HG02884 (cell line): ENCODE results near the gene CALML6.

Experiments
- ATAC-seq: cut with Tn5 transposase; IDR thresholded peaks from one replicate; pipeline ENCODE4 v1.9.1; 2021; ENCODE audit warnings: mild to moderate bottlenecking, moderate library complexity; ENCODE audit not compliant: unreplicated experiment

CALML6 gene

DNA sequence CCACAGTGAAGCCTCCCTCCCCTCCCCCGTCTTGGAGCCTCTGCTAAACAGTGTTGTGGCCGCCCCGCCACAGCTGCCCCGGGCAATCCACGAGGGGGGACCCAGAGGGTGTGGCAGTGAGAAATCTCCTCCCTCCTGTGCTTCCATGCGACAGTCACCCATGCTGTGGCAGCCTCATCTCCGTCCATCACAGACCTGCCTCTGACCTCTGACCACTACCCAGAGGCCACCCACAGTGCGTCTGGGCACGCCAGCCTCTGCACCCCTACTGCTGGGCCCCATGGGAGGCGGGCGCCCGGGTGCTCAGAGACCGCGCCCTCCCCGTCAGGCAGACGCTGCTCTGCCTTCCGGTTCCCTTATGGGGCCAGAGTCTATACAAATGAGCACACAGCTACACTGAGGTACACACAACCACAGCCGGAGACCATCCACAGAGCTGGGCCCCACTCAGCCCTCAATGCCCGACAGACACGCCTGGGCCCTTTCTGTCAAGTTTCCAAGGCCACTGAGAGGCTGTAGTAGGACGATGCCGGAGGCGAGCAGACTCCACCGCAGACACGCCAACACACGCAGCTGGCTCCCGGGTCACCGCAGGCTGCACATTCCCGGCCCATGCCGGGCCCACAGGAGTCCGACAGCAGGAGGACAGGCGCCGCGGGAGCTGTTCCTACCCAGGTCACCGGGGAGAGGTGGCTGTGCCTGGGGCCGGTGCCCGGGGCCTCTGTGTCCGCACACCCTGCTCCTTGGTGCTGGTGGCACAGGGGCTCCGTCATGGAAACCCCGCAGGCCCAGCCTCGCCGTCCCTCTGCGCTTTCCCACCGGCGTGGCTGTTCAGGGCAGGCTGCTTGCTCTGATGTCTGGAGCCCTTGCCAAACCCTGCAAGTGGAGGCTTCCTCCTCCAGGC, 27.9 kb downstream of the CALML6 start:
- no peak for ATAC-seq

DNA sequence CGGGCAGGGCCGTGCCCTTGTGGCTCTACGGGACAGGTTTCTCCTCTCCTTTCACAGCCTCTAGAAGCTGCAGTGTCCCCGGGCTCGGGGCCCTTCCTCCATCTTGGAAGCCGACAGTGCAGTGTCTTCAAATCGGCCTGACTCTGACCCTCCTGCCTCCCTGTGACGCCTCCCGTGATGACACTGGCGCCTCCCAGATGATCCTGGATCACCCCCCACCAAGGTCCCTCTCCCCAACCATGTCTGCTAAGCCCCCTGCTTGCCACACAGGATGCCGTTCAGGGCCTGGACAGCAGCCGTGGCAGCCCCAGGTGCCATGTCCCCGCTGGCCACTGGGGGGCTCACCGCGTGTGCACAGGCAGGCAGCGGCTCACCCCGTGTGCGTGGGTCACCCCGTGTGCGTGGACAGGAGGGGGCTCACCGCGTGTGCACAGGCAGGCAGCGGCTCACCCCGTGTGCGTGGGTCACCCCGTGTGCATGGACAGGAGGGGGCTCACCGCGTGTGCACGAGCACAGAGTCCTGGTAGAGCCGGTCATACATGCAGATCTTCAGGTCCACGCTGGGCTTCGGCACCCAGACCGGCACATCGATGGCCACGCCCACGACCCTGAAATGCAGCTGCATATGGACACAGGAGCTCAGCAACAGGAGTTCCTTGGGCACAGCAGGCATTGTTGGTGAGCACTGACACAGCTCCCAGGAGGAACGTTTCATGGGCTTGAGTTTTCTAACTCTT, 28.9 kb downstream of the CALML6 start:
- ATAC-seq = no peak

DNA sequence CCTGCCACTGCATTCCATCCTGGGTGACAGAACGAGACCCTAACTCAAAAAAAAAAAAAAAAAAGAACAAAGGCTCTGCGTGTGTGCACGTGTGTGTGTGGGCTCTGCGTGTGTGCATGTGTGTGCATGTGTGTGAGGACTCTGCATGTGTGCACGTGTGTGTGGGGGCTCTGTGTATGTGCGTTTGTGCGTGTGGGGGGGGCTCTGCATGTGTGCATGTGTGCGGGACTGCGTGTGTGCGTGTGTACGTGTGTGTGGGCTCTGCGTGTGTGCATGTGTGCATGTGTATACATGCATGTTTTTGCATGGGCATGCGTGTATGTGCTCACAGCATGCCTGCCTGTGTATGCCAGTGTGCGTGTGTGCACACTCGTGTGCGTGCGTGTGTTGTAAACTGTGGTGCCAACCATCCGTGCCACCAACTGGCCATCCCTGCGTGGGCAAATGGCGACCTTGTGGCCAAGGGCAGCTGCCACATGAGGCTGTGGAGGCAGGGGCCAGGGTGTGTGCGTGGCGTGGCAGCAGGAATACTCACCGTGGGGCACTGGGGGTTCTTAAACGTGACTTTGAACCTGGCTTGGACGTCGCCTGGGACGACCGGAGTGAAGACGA, 30.8 kb downstream of the CALML6 start:
- no peak for ATAC-seq

DNA sequence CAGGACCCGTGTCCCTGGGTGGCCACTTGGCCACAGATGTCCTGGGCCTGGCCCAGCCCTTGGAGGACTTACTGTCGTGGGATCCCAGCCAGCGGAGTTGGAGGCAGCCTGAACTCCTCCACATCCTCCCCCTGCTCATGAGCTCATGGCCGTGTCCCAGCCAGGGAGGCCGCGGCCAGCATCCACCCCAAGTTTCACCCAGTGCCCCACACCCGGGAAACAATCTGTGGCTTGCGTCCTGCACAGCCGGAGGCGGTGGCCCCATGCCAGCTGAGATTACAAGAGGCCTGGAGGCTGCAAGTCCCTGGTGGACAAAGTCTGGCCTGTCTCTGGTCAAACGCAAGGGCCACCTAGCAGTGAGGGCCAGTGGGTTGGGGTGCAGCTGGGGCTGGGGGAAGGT, 31.5 kb downstream of the CALML6 start:
- ATAC-seq = no peak

DNA sequence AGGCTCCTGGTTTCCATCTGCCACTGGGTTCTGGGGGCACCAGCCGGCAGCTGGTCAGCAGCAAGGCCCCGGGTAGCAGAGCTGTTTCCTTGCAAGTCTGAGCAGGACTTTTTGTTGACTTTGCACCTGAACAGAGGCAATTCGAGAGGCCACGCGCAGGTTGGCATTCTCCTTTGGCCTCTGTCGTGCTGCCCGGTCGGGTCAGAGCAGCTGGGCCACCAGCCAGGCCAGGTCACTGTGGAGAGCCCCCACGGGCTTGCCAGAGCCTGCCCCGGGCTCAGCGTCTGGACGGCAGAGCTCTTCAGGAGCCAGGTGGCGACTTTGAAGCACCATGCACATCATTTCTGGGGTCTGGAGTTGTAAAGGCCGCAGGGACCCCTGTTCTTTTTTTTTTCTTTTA, 32.4 kb downstream of the CALML6 start:
- no peak for ATAC-seq

DNA sequence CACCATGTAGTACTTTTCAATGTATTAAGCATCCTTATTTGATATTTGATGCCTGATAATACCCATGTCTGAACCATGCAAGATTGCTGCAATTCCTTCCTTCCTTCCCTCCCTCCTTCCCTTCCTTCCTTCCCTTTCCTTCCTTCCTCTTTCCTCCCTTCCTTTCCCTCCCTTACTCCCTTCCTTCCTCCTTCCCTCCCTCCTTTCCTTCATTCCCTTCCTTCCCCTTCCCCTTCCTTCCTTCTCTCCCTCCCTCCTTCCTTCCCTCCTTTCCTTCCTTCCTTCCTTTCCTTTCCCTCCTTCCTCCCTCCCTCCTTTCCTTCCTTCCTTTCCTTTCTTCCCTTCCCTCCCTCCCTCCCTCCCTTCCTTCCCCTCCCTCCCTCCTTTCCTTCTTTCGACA, 33.7 kb downstream of the CALML6 start:
- no peak for ATAC-seq

DNA sequence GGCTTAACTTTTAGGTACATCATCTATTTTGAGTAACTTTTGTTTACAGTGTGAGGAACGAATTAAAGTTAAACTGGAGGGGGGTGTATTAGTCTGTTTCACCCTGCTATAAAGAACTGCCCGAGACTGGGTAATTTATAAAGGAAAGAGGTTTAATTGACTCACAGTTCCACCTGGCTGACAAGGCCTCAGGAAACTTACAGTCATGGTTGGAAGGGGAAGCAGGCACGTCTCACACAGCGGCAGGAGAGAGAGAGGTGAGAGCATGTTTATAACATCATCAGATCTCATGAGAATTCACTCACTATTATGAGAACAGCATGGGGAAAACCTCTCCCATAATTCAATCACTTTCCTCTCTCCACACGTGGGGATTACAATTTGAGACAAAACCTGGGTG, 35.9 kb downstream of the CALML6 start:
- ATAC-seq = no peak

DNA sequence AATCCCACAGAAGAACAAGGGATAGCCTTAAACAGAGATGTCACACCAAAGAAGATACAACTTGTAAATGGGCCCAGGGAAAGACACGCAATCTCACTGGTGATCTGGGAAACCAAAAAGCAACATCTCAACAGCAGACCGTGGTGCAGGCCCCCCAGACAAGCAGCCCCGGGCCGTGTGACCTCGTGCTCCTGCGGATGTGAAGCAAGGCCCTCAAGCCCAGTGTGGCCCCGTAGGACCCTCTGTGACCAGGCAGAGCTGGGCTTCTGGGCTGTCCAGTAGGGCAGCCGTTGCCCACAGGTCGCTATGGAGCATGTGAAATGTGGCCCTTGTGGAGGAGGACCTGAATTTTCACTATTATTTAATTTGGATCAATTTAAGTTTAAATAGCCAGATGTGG, 39.0 kb downstream of the CALML6 start:
- ATAC-seq = no peak

DNA sequence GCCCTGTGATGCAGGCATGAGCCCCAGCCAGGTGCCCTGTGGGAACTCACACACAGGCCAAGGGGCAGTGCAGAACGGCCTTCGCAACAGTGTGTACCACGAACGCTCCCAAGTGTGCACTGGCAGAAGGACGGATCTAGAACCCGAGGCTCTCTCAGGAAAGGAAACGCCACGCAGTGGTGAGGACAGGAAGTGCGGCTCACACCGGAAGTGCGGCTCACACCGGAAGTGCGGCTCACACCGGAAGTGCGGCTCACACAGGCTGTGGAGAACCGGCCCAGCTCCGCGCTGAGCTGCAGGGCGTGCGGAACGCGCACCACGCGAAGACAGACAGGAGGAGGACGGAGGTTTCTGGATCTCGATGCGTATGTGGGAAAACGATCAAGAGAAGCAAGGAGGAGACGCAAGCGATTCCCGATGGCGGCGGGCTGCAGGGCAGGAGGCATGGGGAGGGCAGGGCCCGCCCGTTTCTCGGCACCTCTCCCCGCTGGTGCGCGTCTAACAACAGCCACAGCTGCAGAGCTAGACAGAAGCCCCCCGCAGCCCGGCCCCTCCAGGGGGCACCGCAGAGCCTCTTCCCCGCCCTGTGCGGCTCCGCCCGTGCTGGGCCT, 39.9 kb downstream of the CALML6 start:
- ATAC-seq = no peak

DNA sequence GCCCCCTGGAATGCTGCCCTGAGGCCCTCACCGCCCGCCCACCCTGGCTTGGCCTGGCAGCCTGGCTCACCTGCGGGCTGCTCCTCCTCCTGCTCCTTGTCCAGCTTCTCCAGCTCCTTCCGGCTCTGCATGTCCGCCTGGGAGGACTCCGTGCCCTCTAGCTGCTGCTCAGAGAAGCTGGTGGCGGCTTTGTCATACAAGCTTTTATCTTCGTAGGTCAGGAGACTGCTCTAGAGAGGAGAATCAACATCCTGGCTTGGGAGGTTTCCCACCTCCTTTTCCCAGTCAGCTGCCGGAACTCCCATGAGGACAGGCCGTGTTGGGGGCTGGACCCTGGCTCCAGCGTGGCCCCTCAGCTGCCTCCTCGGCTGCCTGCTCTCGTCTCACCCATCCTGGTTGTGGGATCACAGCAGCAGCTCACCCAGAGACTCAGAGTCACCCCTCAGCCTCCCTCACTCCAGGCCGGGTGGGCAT, 40.6 kb downstream of the CALML6 start:
- ATAC-seq = no peak

DNA sequence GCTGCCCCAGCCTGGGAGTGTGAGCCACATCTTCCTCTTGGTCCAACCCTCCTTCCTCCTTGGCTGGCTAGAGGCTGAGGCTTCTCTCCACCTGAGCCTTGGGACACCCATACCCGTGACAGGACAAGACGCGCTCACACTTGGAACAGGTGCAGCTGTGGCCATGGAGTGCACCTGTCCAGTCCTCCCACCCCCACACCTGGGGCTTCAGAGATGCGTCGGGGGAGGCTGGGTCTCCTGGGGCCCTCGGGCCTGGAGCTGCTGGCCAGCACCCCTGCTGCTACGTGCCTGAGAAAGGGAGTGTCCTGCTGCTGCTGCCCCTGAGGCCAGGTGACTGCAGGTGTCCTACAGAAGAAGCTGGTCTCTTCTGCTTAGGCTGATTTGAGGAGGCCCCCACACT, 41.0 kb downstream of the CALML6 start:
- ATAC-seq = no peak

DNA sequence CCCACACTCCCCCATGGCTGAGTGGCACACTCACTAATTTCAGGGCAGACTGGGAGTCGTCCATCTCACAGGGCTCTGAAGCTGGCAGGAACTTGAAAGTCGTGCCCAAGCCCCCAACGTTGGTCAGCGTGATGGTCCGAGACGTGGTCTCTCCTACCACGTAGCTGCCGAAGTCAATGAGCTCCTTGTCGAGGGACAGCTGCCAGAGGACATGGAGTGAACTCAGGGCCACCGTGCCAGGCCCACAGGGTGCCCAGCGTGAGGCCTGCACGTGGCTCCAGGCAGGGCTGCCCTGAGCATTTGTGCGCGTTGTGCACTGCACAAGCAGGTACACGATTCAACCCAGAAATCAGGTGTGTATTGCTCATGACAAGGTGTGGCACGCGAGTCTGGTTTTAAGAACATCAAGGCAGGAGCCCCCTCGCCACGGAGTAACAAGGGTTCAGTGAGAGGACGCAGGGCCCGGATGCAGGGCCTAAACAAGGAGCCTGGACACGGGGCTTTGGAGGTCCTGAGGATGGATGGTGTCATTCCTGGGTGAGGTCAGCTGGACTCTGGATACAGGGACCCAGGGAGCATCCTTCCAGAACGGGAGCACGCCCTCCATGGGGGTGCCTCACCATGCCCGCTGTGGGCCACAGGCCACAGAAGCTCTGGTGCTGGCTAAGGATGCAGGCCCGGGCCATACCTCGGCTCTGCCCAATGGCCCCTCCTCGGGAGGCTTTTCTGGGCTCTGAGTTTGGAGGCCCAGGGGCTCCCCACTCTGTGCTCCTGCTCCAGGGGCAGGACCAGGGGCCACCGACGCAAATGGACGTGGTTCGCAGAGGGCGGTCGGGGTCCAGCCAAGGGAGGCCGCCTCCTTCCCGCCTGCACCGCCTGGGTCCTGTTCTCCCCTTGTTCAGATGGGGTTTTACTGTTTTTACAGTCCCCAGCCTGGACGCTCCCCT, 41.8 kb downstream of the CALML6 start:
- ATAC-seq = no peak

DNA sequence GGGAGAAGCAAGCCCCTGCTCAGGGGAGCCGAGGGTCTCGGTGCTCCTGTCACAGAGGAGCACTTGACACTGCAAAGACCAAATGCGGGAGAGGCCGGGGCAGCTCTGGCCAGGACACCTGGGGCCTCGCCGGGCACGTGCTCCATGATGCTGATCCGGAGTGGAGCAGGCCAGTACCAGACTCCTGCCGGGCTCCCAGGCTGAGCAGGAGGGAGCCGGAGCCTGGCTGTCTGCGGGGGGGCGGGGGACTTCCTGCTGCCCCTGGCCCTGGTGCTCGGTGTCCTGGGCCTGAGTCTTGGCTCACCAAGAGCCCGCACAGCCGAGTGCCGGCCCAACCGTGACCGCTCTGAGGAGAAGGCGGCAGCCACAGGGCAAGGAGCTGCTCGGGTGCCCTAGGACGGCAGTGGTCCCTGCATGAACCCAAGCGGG, 42.5 kb downstream of the CALML6 start:
- no peak for ATAC-seq

DNA sequence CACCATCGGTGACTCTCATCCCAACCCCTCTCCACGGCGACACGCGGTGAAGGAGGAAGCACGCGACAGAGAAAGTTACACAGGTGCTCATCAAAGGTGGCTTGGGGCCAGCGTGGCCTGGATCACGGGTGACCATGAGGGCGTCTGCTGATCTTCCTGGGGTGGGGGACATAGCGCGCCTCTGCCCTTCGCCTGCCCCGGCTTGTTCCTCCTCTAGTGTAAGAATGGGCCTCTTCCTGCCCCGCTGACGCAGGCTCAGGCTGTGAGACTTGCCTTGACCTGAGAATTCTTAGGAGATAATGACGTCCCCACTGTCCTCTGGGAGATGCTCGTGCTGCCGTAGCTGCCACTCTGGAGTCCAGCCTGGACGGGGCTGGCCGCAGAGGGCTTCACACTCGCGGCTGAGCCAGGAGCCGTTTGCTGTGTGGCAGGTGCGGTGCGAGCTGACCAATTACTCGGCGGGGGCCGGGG, 43.0 kb downstream of the CALML6 start:
- ATAC-seq = no peak

DNA sequence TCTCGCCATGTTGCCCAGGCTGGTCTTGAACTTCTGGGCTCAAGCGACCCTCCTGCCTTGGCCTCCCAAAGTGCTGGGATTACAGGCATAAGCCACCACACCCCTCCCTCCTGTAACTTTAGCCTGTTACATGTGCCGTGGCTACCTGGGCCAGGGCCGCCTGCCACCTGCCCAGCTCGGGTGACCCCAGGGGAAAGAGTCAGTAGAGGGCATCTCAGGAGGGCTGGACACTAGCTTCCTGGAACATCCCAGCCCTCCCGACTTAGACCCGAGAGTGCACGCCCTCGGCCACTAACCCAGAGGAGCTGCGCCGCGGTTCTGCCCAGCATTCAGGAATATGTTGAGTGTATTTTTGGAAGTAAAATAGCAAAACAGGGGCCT, 44.4 kb downstream of the CALML6 start:
- no peak for ATAC-seq

DNA sequence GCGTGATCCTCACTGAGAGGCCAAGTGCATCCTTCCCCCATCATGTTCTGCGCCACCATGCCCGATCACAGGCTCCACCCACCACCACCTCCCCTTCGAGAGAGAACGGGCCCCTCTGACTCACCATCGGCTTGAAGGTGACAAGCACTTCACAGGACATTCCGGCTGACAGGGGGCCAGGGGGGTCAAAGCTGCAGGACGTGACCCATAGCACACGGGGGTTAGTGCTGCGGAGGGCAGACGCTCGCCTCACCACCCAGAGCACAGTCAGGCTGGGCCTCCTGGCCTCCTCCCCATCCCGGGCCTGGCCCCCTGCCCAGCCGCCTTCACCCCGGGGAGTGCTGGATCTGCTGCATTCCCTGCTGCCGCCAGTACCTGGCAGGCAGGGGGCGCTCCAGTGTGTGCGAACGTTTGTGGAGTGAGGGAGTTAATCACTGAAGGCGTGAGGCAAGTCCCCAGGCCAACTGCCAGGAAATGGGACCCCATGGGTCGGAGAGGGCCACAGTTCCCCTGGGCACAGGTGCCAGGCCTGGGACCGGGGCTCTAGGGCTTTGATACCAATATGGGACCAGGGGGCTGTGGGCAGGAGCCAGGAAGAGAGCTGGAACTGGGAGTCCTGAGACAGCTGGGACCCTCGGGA, 44.9 kb downstream of the CALML6 start:
- ATAC-seq = no peak

DNA sequence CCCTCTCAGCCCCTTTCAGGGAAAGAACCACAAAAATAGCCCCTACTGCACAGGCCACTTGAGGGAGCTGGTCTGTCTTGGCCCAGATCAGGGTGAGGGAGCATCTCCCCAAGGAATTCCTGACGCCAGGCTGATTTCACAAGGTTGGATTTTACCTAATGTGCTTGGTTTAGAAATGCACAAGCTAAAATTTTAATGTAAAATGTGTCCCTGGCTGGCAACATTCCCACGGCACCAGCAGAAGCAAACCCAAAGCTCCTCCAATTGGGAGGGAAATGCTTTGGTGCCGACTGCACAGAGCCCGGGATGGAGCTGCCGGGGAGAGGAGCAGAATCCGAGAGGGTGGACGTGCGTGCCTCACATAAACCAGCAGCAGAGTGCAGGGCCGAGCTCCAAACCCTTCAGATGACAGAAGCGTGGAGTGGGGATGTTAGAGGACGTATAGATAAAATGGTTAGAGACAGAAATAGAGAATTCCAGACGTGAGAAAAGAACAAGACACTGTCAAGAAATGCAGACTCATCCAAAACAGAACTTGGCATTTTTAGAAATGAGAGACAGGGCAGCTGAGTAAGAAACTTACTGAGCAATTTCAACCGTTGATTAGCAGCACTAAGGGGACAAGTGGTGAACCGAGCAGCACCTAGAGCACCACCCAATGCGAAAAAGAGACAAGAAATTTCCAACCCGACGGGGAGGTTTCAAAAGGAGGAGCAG, 45.6 kb downstream of the CALML6 start:
- ATAC-seq = no peak

DNA sequence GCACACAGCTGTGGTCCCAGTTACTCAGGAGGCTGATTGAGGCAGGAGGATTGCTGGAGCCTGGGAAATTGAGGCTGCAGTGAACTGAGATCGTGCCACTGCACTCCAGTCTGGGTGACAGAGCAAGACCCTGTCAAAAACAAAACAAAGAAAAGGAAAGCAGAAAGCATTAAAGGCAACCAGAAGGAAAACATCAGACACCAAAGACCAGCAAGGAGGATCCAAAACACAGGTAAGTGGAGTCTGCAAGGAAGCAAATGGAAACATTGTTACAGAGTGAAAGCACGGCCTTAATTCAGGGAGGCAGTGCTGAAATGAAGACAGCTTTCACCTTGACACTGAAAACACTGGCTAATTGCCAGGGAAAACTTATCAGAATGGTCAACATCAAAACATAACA, 47.7 kb downstream of the CALML6 start:
- ATAC-seq = no peak

DNA sequence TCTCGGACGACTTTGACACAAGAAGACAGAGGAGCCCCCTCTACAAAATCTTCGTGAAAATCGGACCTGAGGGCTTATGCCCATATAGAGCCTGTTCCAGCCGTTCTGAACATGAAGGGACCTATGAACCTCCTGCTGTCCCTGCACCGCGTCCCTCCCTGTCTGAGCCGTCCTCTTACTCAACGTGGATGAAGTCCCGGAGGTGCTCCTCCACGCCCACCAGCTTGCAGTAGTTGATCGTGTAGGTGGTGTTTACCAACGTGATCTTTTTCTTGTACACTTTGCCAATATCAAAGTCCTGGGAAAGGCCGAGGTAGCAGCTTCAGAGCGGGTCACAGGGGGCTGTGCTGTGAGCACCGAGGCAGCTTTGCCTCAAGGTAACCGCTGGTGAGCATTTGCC, 48.5 kb downstream of the CALML6 start:
- no peak for ATAC-seq
